Measurements from ENCODE around the gene TSFM.

TSFM gene

DNA sequence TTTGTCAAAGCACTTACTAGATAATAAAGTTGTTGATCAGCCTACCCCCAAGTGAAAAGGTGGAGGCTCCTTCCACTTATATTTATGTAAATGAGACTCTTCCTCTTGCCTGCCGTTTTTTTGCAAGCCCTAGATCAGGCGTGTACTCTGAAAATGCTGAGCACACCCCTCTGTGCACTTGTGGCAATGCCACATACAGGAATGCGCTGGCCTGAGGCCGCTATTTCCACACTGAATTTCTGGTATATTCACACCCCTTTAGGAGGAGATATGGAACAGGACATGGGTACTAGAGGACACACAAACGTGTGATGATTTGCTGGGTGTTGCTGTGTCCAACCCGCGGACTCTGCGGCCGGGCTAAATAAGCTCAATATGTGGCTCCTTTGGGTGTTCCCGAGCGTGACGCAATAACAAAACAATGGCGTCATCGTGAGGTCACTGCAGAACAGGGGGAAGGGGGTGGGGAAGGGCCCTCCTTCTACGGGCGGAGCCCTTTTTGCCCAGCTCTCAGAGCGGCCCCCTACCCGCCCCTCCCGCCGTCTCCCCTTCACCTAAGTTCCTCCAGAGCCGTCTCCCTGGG, 38.3 kb upstream of the TSFM start:
- H3K4me2 ChIP-seq = peak overlapping the region; percentile 64 to 94 (median 87)
- H3K27ac ChIP-seq = peak overlapping the region; percentile 79 to 98 (median 88)
- TF ChIP-seq Cebpa-rat (IDR thresholded peaks at IDR 0.05) = peak in 6 of 11 experiments; percentile 17 to 74 (median 32); a peak in 9 of 22 replicates
- H3K4me1 ChIP-seq = peaks cover 53 to 68% (median 59%) of the 10 kb centered on the region in 10 experiments
- no peaks in the 10 kb centered on the region for H3K9me3 ChIP-seq (replicated peaks in 1 of 11)
- H3K36me3 ChIP-seq = peaks cover 29 to 40% (median 36%) of the 10 kb centered on the region in 11 experiments
- H3K4me3 ChIP-seq = peak overlapping the region; percentile 74 to 91 (median 82)
- H3K9ac ChIP-seq = peak overlapping the region; percentile 84 to 98 (median 87)
- peaks cover 0 to 38% (median 6%) of the 10 kb centered on the region in 11 experiments; a peak in 13 of 22 replicates for H4K20me1 ChIP-seq
- no peaks in the 10 kb centered on the region for H3K27me3 ChIP-seq

- Histone ChIP-seq H3K9me3 (replicated peaks in 1 of 11) (no peaks in the 10 kb centered on the region), H3K4me3 (peak within 1 kb of the TSS; percentile 74 to 91 (median 82)), H3K27me3 (no peaks in the 10 kb centered on the region), H3K27ac (peak within 1 kb of the TSS; percentile 79 to 98 (median 88)), H3K36me3 (peaks cover 35 to 46% (median 43%) of the 10 kb centered on the region in 11 experiments), H3K4me2 (peak within 1 kb of the TSS; percentile 79 to 96 (median 91)), H4K20me1 (peaks cover 0 to 44% (median 9%) of the 10 kb centered on the region in 11 experiments; a peak in 12 of 22 replicates), H3K9ac (peak within 1 kb of the TSS; percentile 84 to 98 (median 87)), H3K4me1 (peaks cover 46 to 68% (median 53%) of the 10 kb centered on the region in 10 experiments)
- TF ChIP-seq Cebpa-rat (IDR thresholded peaks at IDR 0.05) = peak in 1 of 11 experiments; percentile 9; a peak in 2 of 22 replicates
Measured at GRCh38 chr12:57744777-57745484, 37.7 kb upstream of the TSFM start, which contains the start of gene TSPAN31. TSS of gene TSPAN31 (plus strand) at chr12:57745039. CDS start at chr12:57745155, 116 bp downstream.

DNA sequence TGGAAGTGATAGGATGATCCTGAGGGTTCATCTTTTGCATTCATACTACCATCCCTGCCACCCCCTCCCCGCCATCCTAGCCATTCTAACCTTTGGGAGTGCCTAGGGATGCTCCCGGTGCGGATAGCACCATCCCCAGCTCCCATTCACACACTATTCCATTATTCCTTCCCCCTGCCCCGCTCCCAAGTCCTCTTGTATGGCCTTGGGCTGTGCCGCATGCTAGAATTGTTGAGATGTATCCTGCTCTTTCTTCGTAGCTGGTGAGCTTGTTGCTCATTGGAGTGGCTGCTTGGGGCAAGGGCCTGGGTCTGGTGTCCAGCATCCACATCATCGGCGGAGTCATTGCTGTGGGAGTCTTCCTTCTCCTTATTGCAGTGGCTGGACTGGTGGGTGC, 37.1 kb upstream of the TSFM start:
- no peaks in the 10 kb centered on the region for H3K9me3 ChIP-seq (replicated peaks in 1 of 11)
- H3K4me2 ChIP-seq = peak overlapping the region; percentile 79 to 96 (median 91)
- H3K4me1 ChIP-seq = peaks cover 45 to 68% (median 50%) of the 10 kb centered on the region in 10 experiments
- peak overlapping the region; percentile 79 to 98 (median 88) for H3K27ac ChIP-seq
- no peak for TF ChIP-seq Cebpa-rat (IDR thresholded peaks at IDR 0.05)
- peaks cover 0 to 50% (median 8%) of the 10 kb centered on the region in 11 experiments; a peak in 12 of 22 replicates for H4K20me1 ChIP-seq
- H3K36me3 ChIP-seq = peaks cover 41 to 52% (median 48%) of the 10 kb centered on the region in 11 experiments
- peak overlapping the region; percentile 84 to 98 (median 87) for H3K9ac ChIP-seq
- no peaks in the 10 kb centered on the region for H3K27me3 ChIP-seq
- H3K4me3 ChIP-seq = peak overlapping the region; percentile 74 to 91 (median 82)

- no peak for TF ChIP-seq Cebpa-rat (IDR thresholded peaks at IDR 0.05)
- Histone ChIP-seq H3K9ac (peak overlapping the region in 6 of 11 experiments; percentile 84 to 93 (median 87); a peak in 9 of 22 replicates), H3K36me3 (peaks cover 46 to 57% (median 54%) of the 10 kb centered on the region in 11 experiments), H3K4me2 (peak overlapping the region; percentile 79 to 96 (median 91)), H3K4me1 (peaks cover 45 to 68% (median 50%) of the 10 kb centered on the region in 10 experiments), H3K9me3 (replicated peaks in 1 of 11) (no peaks in the 10 kb centered on the region), H3K27me3 (no peaks in the 10 kb centered on the region), H3K27ac (peak overlapping the region in 2 of 11 experiments; percentile 84 to 89; a peak in 1 of 22 replicates), H4K20me1 (peaks cover 0 to 55% (median 9%) of the 10 kb centered on the region in 11 experiments; a peak in 11 of 22 replicates), H3K4me3 (peak overlapping the region in 9 of 10 experiments; percentile 74 to 91 (median 82); a peak in 16 of 20 replicates)
Measured at GRCh38 chr12:57746025-57746424, 36.6 kb upstream of the TSFM start.

- Histone ChIP-seq H3K4me2 (no peak overlapping the region), H3K27ac (no peak overlapping the region), H4K20me1 (peaks cover 0 to 58% (median 9%) of the 10 kb centered on the region in 11 experiments; a peak in 11 of 22 replicates), H3K9ac (0 out of 22 replicates have a peak overlapping the region, but pooled peaks of 1 of the 11 experiments have one; percentile 3), H3K9me3 (replicated peaks in 1 of 11) (no peaks in the 10 kb centered on the region), H3K4me1 (peaks cover 38 to 60% (median 45%) of the 10 kb centered on the region in 10 experiments), H3K4me3 (no peak overlapping the region), H3K27me3 (peaks cover 5 to 14% (median 13%) of the 10 kb centered on the region in 11 experiments; a peak in 21 of 22 replicates), H3K36me3 (peaks cover 46 to 59% (median 55%) of the 10 kb centered on the region in 11 experiments)
- no peak for TF ChIP-seq Cebpa-rat (IDR thresholded peaks at IDR 0.05)
Measured at GRCh38 chr12:57749061-57749460, 33.5 kb upstream of the TSFM start.

DNA sequence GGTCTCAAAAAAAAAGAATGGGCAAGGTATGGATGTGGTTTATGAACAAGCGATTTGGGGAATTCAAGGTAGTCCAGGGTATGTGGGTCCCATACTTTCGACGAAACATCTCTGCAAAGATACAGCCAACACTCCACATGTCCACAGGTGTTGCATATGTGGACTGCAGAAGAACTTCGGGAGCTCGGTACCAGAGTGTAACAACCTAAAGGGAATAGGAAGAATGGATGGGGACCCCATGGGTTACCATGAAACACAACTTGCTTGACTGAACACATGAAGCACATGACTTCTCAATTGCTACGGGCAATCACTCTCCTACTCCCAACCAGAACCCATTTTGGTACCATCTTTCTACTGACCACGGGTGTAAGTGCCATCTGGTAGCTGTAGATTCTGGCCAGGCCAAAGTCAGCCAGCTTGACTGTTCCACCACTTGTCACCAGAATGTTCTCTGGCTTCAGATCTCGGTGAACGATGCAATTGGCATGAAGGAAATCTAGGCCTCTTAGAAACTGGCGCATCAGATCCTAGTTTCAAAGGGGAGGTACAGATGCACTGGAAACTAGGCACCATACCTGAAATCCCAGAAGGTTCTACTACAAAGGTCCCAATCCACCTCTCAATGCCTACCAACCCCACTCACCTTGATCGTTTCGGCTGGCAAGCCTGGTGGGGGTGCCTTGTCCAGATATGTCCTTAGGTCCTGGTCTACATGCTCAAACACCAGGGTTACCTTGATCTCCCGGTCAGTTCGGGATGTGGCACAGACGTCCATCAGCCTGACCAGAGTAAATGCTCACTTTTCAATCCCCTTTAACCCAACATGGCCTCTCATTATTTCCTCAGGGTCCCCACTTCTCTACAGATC, 31.8 kb upstream of the TSFM start:
- peak overlapping the region; percentile 87 to 99 (median 97) for H3K4me2 ChIP-seq
- no peaks in the 10 kb centered on the region for H3K9me3 ChIP-seq (replicated peaks in 1 of 11)
- H3K27me3 ChIP-seq = peaks cover 16 to 31% (median 30%) of the 10 kb centered on the region in 11 experiments
- H3K4me3 ChIP-seq = peak overlapping the region; percentile 75 to 96 (median 82)
- H3K4me1 ChIP-seq = peaks cover 37 to 60% (median 45%) of the 10 kb centered on the region in 10 experiments
- peak overlapping the region; percentile 86 to 98 (median 94); a peak in 21 of 22 replicates for H3K27ac ChIP-seq
- H3K9ac ChIP-seq = peak overlapping the region; percentile 88 to 98 (median 94)
- TF ChIP-seq Cebpa-rat (IDR thresholded peaks at IDR 0.05) = no peak
- peaks cover 0 to 56% (median 9%) of the 10 kb centered on the region in 11 experiments; a peak in 13 of 22 replicates for H4K20me1 ChIP-seq
- peaks cover 46 to 57% (median 54%) of the 10 kb centered on the region in 11 experiments for H3K36me3 ChIP-seq

- Histone ChIP-seq H3K9ac (peak overlapping the region; percentile 88 to 98 (median 94)), H3K4me1 (peaks cover 37 to 60% (median 45%) of the 10 kb centered on the region in 10 experiments), H3K4me3 (peak overlapping the region; percentile 75 to 96 (median 82)), H3K9me3 (replicated peaks in 1 of 11) (no peaks in the 10 kb centered on the region), H4K20me1 (peaks cover 0 to 56% (median 12%) of the 10 kb centered on the region in 11 experiments; a peak in 13 of 22 replicates), H3K27ac (peak overlapping the region; percentile 86 to 98 (median 94)), H3K36me3 (peaks cover 46 to 51% (median 48%) of the 10 kb centered on the region in 11 experiments), H3K4me2 (peak overlapping the region; percentile 87 to 99 (median 97)), H3K27me3 (peaks cover 17 to 37% (median 36%) of the 10 kb centered on the region in 11 experiments)
- TF ChIP-seq Cebpa-rat (IDR thresholded peaks at IDR 0.05) = no peak
Measured at GRCh38 chr12:57751432-57751787, 31.2 kb upstream of the TSFM start.

All from BLaER1 treated with 17β-estradiol and CSF1 and Interleukin-3, amounts not matched to agents 10 nM and 100 nM (cell line).